ENCODE results near the gene TM9SF3.

The TM9SF3 gene

DNA sequence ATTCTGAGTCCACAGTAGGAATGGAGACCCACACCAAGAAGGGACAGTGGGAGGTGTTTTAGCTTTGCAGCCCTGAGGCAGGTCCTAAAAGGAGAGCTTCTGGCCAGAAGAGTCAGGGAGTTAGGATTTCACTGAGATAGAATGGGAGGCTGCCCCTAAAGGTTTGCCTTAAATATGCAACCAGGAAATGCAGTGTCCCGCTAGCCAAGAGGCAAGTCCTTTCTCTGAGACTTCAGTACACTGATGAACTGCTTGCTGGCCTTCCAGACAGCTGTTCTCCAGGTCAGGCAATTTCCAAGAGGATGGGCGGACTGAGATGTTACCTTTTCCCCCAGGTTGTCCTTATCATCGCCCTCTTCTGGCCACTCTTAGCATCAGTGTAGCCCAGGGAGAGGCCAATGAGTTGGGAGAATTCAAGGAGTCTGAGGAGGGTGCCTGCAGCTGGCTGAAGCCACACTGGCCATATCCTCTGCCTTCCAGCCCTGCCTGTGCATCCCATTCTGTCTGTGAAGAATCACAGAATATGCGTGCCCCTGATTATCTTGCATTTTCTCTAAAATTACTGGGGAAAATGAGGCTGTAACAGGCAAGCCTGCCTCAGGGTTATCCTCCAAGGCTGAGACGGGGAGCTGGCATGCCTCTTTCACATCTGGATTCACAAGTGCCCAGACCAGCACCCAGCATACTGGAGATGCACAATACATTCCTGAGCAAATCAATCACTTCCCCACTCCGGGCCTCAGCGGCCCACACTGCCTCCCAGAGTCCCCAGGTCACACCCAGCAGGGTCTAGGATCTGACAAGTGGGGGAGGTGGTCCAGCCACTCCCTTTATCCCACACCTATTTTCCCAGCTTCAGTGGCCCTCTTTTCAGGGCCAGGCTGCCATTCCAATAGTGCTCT lies 75.5 kb downstream of the TM9SF3 start:
- no peak for DNase-seq (ENCODE audit: low spot score)

DNA sequence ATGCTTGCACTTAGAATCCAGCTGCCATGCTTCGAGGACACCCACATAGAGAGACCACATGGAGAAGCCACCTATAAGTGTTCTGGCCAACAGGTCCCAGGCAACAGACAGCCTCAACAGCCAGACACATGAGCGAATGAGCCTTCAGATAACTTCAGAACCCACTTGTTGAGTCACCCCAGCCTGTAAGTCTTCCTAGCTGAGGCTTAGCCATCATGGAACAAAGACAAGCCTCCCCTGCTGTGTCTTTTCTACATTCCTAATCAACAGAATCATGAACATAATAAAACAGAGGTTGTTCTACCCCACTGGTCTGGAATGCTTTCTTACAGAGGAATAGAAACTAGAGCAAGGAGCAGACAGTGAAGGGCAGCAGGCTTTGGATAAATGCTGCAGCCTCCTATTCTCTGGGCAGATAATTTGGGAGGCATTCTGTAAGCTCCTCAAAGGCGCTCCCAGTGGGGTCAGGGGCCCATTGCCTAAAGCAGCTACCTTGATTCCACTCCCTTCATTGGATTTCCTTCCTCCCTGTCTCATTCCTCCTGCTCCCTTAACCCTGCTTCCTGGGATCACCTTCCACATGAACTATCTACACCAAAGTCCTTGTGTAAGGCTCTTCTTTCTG lies 77.7 kb downstream of the TM9SF3 start:
- no peak for DNase-seq (ENCODE audit: low spot score)

DNA sequence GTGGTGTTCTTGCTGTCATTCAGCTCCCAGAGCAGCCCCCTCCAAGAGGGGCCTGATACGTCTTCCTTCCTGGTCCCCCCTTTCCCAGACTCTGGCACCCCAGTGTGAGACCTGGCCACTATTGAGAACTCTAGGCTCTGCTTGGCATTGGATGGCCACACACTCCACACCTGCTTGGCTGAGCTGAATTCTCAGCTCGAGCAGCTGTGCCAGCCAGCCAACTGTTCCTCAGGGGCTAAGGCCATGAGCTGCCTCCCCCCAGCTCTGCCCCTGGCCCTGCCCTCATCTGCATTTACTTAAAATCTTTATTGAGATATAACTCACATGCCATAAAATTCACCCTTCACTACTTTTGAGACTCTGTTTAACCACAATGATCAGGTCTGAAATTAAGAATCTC lies 79.8 kb downstream of the TM9SF3 start:
- DNase-seq (ENCODE audit: low spot score), result no peak

DNA sequence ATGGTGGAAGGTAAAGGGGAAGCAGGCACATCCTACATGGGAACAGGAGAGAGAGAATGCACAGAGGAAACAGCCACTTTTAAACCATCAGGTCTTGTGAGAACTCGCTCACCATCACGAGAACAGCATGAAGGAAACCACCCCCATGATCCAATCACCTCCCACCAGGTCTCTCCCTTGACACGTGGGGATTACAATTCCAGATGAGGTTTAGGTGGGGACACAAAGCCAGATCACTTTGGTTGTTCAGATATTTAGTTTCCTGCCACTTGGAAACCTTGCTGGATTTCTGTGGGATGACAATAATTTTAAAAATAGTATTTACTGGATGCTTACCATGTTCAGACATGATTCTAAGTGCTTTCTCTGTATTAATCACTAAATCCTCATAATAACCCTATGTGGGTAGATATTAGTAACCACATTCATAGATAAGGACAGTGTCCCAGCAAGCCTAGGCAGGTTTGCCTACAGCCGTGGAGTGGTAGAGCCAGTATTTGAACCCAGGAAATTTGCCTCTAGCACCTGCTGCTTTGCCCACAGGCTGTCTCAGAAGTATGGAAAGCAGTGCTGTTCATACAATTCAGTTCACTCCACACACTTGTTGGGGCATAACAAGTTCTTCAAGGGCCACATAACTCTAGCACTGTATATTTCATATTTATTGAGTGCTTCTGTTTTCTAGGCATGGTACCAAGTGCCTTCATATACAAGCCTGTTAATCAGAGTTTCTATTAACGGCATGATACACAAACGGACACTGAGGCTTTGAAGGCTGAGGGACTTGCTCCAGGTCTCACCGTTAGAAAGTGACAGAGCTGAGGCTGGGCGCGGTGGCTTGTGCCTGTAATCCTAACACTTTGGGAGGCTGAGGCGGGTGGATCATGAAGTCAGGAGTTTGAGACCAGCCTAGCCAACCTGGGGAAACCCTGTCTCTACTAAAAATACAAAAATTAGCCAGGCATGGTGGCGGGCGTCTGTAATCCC lies 81.4 kb downstream of the TM9SF3 start:
- DNase-seq (ENCODE audit: low spot score), result no peak

DNA sequence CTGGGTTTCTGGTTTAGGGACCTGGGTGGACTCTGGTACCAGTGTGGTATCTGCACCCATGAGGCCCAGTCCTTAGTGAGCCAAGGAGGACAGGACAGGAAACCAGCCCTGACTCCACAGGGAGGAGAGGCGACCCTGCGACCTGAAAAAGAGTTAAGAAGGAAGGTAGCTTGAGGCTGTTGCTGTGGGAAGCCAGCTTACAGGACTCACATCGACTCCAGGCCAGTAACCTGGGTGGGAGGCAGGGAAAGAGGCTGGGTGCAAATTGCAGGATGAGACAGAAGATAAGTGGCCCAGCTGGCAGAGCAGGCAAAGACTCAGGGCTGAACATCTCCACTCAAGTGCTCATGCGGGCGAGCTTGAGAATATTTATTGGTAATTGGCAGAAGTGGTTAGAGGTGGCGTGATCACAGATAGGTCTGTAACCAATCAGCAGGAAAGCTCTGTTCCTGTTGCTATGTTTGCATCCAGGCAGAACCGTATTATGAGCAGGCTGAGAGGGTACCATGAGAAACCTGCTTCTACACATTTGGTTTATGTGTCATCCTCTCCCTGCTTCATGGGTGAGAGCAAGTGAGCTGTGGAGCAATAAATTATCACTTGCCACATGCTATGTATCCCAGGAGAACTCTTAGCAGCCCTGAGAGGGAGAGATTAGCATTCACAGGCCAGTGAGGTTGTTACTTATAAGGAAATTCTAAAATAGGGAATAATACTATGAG lies 84.1 kb downstream of the TM9SF3 start:
- DNase-seq (ENCODE audit: low spot score), result no peak

DNA sequence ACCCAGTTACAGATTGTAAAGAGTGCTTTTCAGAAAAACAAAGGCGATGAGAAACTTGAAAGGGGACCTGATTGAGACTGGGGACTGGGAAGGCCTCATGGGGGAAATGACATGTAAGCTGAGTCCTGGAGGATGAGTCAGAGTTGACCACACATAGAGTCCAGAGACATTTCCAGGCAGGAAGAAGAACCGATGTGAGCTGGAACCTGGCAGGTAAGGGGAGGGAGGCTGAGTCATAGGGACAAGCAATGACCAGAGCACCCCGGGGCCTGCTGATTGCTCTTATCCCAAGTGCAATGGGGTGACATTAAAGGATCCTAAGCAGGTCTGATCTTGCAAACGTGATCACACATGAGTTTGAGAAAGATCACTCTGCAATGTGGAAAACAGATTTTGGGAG lies 84.8 kb downstream of the TM9SF3 start:
- DNase-seq (ENCODE audit: low spot score), result no peak

DNA sequence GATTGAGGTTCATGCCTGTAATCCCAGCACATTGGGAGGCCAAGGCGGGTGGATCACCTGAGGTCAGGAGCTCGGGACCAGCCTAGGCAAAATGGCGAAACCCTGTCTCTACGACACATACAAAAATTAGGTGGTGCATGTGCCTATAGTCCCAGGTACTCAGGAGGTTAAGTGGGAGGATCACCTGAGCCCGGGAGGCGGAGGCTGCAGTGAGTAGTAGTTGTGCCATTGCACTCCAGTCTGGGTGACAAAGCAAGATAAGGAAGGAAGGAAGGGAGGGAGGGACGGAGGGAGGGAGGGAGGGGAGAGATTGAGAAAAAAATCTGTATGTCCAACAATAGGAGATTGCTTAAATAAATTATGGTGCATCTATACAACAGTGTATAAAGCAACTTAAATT lies 86.3 kb downstream of the TM9SF3 start:
- DNase-seq (ENCODE audit: low spot score), result no peak

DNA sequence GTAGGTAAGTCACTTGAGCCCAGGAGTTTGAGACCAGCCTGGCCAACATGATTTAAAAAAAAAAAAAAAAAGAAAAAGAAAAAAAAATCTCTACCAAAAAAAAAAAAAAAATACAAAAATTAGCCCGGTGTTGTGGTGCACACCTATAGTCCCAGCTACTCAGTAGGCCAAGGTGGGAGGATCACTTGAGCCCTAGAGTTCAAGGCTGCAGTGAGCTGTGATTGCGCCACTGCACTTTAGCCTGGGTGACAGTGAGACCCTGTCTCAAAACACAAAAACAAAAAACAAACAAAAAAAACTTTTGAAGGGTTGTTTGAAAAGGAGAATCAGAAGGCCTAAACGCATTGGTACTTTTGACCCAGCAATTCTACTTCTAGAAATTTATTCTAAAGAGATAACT lies 86.8 kb downstream of the TM9SF3 start:
- DNase-seq (ENCODE audit: low spot score), result no peak

DNA sequence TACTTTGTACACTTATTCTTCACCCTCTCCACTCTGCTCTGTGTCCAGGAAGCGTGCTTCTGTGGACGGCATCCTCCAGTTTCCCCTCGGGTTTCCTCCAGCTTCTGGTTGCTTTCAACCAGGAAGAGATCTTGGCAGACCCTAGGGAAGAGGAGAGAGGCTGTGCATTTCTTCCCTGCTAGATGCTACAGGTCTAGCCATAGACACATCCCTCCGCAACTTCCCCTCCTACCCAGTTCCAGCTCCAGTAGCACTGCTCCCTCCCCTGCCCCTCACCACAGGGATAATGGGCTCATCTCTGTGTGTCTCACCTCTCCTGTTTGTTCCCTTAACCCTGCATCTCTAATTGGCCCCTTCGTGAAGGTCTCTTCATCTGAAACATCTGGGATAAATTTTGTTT lies 89.4 kb downstream of the TM9SF3 start:
- no peak for DNase-seq (ENCODE audit: low spot score)

DNA sequence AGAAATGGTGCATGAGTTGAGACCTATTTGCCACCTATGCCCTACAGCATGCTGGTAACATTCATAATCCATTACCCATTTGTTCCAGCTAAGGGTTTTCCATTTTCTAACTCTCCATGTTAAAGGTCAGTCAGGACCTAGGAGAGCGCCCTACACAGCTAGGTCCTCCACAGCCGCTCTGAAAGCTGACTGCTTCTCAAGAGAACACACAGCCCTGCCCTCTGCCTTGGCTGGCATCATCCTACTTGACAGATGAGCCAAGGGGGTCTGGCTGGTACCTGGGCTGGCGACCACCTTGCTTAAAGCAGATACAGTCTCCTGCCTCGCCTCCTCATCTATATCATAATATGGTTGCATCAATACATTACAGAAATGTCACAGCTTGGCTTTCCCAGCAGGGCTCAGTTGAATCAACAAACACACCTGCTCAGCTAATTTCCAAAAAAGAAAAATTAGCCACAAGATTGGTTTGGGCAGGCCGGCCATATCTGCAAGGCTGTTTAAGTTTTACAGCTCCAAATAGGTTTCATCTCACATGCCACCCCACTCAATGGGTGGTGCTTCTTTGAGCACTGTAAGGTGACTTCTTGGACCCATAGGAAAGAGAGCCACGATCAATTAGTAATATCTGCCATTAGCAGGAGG lies 90.4 kb downstream of the TM9SF3 start:
- no peak for DNase-seq (ENCODE audit: low spot score)

DNA sequence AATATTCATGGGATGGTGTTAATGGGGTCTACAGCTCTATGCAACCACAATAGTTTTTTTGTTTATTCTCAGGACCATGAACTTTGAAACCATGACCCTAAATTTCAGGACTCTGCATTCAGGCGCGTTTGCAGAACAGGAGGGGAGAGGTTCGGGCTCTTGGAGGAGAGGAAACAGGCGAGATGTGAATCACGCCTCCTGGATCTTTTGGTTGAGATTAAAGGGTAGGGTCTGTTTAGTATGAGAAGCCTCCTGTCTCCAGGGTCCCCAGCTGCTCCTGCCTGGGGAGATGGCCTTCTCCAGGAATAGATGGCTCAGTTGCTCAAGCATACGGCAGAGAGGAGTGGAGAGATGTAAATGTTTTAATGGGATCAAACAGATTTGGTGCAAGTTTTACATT lies 91.3 kb downstream of the TM9SF3 start:
- no peak for DNase-seq (ENCODE audit: low spot score)

DNA sequence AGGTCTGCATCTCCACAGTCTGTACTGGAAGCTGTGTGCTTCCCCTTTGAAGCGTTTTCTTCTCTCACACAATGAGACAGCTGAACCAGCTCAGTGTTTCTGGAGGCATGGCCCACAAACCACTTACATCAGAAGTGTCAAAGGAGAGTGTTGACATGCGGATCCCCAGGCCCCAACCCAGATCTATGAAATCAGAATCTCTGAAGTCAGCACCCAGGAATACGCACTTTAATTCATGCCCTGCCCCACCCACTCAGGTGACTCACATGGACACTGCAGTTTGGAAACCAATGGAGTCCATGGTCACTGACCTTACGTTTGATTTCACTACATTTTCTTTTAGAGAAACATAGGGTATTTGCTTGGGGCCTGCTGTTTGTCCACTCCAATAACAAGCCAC lies 92.1 kb downstream of the TM9SF3 start:
- no peak for DNase-seq (ENCODE audit: low spot score)

DNA sequence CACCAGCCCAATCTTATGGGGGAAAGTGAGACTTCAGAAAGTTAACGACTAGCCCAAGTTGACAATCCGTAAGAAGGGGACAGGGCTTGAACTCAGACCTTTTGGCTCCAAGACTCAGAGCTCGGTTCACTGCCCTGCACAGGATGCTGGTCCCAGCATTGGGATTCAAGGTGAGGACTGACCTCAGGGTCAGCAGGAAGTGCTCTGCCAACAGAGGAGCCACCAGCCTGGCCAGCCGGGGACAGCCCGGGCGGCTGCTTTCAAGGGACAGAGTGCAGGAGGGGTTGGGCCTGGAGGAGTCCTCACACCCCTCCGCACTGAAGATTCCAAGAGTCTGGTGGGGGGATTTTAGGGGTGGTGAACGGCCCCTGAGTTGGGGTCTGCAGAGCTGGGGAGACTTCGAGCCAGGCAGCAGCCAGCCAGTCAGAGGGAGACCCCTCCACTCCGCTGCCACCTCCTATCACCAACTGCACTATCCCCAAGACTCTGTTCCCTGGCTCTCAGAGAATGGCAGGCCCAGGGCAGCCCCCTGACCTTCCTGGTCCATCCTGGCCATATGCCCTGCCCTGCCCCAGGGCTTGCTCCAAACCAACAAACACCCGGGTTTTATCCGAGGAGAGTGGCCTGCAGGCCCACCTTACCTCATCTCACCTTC lies 92.8 kb downstream of the TM9SF3 start:
- DNase-seq (ENCODE audit: low spot score), result no peak

DNA sequence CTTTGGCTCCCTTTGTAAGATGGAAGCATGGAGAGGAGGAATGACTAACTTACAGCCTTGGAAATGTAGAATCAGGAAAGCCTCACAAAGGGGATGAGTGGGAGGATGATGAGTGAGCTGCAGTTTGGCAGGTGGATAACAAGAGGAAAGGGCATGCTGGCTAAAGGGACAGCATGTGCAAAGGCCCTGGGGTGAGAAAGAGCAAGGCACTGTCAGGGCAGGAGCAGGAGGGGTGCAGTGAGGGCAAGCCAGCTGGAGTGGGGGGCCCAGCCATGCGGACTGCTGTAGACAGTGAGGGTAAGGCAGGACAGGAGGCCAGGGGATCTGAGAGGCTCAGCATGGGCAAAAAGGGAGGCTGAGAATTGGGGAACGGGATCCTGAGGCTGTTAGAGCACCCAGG lies 93.6 kb downstream of the TM9SF3 start:
- DNase-seq (ENCODE audit: low spot score), result no peak

DNA sequence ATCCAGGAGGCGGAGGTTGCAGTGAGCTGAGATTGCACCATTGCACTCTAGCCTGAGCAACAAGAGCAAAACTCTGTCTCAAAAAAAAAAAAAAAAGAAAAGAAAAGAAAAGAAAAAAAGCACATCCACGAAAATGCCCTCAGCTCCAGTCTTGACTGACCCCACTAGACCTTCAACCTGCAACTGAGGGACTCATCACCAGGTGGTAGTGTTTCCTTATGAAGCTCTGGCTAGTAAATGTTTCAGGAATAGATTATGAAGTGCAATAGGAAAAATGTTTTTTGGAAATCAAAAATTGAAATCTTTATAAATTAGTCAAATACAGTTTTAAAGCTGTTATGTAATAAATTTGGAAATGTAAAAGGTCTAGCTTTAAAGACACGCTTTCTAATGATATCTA lies 95.5 kb downstream of the TM9SF3 start:
- DNase-seq (ENCODE audit: low spot score), result no peak

DNA sequence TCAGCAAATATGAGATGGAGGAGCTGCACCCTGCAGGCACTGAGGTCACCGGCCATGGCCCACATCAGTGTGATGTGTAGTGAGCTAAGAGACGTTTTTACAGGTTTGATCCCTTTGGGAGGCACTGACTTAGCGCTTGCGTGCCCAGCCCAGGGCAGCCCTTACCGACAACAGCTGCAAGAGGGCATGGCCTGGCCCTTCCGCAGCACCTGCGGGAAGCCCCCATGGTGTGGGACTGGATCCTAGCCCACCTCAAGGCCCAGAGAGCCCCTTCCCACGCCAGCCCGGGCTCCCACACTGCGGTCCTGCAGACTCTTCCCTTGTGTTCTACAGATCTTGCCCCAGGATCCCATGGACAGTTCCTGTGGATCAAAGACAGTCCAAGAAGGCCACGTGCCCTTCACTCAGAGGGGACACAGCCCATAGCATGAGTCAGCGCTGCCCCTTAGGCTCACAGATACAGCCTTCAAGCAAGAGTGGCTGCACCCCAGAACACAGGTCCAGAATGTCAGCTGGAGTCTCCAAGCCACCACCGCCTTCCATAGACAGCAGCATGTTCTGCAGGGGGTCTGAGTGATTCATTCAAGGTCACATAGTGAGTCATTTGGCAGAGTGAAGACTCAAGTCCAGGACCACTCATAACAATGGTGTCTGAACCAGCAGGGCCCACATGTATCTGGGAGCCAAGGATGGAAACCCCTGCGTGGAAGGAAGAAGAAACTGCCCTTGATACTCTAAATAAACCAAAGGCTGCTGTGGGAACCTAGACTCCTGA lies 98.5 kb downstream of the TM9SF3 start:
- no peak for DNase-seq (ENCODE audit: low spot score)

DNA sequence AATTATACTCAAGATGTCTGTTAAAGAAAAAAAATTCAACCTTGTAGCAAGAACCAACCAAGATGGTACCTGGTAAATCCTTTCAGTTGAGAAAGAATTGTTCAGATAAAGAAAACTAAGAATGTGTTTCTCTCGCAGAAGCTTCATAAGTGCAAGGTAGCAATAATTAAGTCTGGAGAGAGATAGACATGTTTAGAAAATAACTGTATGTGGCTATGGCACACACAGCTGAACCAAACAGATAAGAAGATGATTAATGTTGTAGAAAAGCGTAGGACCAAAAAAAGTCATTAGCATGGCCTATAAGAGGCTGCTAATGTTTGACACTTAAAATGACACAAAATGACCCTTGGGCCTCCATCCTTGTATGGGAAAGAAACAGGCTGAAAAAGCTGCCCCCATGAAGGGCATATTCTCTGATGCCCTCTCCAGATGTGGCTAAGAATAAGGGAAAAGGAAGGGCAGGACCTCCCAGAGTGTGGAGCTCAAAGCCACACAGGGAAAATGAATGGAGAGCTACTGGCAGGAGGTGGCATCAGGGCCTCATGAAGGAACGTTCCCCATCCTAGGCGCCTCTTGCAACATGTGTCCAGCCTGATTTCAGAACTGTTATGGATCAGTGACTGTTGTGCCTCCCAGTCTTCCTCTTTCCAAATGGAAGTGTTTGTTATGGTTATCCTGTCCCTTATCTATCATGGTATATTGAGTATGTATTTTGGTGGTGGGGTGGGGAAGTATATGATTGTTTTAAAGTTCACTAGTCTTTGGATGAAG lies 103.8 kb downstream of the TM9SF3 start:
- no peak for DNase-seq (ENCODE audit: low spot score)

DNA sequence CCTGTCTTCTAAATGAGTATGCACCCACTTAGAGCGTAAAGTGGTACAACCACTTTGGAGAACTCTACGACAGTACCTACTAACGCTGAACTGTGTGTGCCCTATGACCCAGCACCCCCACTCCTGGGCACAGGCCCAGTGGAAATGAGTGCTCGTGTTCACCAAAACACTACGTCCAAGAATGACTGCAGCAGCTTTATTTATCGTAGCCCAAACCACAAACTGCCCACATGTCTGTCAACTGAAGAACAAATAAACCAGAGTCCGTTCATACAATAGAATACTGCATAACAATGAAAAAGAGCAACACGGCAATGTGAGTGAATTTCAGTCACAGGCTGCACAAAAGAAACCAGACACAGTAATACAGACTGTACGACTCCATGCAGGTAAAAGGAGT lies 108.5 kb downstream of the TM9SF3 start:
- DNase-seq (ENCODE audit: low spot score), result no peak

DNA sequence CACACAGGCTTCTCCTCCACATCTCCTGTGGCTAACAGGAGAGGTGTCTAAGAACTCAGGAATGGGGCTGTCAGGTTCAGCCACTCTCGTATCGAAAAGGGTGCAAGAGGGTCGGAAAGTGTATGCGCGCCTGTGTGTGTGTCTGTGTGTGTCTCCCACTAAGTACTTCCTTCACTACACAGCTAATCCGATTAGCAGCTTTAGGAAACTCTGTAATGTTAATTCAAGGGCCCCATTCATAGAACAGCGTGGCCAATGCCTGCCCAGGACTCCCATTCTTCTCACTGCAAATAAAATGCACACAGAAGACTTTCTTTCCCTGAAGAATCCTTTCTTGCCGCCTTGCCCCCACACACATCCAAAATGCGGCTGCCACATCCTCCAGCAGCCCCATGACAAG lies 112.9 kb downstream of the TM9SF3 start:
- no peak for DNase-seq (ENCODE audit: low spot score)
